HG02571 (cell line): ENCODE data around the gene TMEM178B.
A peak's percentile ranks its signal among the peaks of the same experiment; 100 is the strongest.

Experiments
- ATAC-seq: cut with Tn5 transposase; IDR thresholded peaks from one replicate; pipeline ENCODE4 v1.9.1; 2021; ENCODE audit warnings: mild to moderate bottlenecking, moderate library complexity; ENCODE audit not compliant: unreplicated experiment

TMEM178B gene

DNA sequence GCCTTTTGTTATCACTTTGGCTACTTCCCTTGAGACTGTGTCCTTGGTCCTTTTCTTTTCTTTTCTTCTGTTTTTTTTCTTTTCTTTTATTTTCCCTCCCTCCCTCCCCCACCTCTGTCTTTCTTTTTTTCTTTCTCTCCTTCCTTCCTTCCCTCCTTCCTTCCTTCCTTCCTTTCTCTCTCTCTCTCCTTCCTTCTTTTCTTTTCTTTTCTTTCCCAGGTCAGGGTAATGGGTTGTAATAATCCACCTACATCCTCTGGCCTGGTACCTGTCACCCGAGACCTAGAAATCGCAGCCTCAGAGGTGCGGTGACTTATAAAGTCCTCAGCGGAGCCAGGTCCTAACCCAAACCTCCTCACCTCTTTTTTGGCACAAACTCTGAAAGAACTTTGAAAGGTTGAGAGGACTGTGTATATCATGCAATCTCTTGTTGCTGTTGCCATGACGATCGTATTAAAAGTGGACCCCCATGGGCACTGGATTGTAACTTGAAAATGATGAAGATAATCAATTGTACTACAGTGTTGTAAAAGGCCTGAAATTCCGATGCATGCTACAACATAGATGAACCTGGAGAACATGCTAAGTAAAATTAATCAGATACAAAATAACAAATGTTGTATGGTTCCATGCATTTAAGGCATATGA lies 336.6 kb downstream of the TMEM178B start:
- ATAC-seq = no peak

DNA sequence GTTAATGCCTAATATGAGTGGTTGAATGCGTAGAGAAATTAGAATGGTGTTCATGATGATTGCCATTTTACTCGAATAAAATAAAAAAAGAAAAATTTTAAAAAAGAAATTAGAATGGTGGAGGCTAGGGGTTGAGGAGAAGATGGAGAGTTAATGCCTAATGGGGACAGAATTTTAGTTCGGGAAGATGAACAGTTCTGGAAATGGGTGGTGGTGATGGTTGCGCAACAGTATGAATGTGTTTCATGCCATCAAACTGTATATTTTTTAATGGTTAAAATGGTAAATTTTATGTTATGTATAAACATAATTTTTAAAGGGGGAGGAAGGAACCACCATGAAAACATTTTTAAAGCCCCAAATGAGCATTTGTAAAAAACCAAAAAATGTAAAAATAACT lies 337.3 kb downstream of the TMEM178B start:
- no peak for ATAC-seq

DNA sequence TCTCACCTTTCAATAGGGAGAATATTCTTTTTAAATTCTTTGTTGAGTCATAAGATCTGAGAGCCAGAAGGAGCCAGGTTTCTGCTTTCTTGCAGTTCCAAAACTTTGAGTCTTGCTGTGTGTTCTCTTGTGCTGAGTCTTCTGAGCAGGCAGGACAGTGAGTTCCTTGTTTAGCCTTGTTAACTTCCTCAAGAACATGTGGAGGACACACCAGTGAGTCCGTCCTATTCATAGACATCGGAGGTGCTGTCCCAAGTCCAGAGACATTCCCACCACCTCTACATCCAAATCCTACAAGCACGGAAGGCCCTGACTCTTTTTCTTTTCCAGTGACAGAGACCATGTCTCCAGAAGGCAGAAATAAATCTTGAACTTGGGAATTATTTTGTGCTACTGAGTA lies 342.1 kb downstream of the TMEM178B start:
- ATAC-seq = no peak

DNA sequence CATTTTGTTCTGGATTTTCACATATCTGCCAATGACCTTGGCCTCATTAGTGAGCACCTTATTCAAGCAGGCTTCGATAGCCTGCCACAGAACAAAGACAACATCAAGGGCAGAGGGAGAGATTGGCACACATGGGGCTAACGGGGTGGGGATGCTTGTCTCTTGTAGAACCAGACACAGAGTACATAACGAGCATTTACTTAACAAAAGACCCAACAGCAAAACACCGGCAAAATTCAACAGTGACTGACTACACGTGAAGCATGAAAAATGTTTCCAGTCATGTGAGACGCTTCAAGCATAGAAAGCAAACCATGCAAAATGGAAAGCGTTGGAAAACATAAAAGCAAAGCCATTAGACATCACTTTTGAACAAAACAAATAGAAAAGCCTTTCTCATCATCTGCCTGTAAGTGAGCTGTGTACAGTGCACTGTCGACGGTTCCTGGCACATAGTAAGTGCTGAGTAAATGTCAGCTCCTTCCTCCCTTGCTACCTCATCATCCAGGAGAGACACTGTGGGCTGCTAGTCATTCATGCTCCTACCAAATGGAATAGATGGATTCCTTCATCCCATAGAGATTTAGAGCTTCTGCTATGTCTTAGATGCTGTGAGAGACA lies 342.9 kb downstream of the TMEM178B start:
- no peak for ATAC-seq

DNA sequence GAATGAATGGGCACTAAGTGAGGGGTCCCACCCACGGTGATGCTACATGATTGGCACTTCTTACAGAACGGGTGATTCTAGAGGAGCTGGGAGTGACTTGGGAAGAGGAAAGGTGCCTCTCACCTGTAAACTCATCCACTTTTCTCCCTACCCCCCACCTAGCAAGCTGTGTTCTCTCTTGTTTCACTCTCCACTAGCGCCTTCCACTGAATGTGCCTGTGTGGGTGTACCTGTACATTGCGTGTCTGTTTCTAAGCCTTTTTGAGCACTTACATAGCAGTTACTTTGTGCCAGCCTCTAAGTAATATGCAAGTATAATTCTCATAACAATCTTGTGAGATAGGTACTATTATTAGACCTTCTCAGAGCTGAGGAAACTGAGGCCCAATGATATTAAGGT lies 343.6 kb downstream of the TMEM178B start:
- ATAC-seq = no peak

DNA sequence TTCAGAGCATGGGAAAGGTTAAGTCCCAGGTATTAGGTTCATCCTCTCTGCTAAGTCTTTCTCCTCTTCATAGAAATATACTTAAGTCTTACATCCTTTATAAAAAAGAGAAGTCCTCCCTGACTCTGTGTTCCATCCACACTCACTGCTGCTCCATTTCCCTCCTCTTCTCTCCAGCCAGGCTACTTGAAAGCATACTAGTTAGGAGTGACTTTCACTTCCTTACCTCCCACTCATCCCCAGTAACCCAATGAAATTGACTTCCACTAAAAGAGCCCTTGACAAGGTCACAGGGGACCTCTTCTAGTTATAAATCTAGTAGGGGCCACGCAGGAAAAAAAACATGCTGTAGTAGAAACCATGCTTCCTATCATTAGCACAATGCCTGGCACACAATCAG lies 344.2 kb downstream of the TMEM178B start:
- ATAC-seq = no peak

DNA sequence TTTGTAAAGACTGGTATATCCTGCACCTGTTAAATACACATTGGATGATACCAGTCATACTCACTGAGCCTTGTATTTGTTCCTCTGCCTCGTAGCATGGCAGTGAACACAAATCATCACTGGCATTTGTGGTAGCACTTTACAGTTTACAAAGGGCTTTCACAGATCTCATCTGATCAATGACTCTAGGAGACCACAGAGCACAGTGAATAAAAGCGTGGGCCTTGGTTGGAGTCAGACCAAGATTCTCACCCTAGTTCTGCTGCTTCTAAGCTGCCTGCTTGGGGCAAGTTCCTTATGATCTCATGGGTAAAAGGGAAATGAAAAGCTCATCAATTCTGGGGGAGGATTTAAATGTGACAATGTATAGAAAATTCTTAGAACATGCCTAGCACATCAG lies 347.4 kb downstream of the TMEM178B start:
- no peak for ATAC-seq

DNA sequence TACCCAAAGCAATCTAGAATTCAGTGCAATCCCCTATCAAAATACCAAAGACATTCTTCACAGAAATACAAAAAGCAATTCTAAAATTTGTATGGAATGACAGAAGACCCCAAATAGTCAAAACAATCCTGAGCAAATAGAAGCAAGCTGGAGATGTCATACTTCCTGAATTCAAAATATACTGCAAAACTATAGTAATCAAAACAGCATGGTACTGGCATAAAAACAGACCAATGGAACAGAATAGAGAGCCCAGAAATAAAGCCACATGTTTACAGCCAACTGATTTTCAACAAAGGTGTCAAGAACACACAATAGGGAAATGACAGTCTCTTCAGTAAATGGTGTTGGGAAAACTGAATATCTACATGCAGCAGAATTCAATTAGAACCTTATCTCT lies 353.3 kb downstream of the TMEM178B start:
- ATAC-seq = no peak

DNA sequence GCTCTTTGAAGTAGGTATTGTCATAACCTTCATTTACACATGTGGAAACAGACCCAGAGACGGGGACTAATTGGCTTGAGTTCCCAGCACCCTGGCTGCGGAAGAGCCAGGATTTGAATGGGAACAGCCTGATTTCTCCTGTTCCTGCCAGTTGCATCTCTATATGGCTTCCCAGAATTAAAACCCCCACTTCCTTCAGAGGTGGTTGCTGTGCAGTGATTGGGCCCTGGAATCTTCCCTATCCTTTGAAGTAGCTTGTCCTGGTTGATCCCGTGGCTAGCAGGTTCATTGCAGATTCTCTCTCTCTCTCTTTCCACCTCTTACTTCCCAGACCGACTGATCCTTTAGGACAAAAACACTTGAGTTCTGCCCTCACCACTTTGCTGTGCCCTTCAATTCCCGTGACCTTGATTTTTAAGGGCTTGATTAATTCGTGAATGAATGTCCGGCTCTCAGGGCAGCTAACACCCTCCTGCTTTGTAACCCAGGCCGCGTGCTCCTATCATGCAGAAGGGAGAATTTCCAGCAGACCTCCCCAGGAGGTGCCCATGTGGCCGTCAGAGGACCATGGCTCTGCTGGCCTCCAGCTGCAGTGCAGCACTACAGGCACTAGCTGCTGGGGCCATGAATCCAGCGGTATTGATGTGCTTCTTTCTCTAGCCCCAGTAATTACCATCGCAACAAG lies 356.7 kb downstream of the TMEM178B start:
- no peak for ATAC-seq

DNA sequence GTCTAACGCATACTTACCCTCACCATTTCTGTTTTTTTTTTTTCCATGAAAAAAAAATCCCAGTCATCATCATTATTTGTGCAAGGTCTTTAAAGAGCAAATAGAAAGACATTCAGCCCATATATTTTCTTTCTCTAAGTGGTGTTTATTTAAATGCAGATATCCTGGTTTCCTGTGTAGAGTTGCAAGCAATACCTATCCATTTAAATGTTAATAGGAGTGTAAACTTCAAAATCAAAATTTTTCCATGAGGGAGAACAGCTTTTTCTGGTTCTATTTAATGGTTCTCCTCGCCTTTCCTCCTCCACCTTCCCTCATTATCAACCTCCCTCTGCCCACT lies 357.2 kb downstream of the TMEM178B start:
- no peak for ATAC-seq

DNA sequence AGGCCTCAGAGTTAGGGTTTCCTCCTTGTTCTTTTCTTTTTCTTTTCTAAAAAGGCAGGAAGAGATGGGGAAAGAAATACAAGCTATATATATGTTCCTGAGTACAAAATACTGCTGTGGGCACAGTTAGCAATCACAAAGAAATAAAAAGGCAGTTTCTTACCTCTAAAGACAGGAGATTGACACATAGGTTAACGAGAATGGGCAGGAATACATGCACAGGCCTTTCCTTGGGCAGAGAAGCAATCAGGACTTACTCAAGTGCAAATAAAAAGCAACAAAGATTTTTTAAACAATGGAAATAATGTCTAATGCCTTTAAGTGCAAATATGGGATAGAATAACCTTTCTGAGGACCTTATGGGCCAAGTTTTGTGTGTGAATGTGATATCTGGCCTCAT lies 357.8 kb downstream of the TMEM178B start:
- ATAC-seq = no peak

DNA sequence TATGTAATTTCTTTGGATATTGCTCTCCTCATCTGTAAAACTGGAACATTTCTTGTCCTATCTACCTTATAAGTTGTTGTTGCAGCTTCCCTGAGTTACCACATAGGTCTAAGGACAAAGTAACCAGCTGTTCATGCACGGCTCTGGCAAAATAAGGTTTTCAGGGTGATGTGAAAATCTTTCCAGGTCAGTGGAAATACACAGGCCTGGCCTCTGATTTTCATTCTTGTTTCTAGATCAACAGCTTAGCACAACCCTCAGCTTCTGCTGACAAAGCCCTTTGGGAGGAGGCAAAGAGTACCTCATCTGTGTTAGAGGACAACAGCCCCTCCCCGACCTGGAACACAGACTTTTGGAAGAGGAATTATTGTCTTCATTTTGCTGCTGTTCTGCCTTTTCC lies 359.8 kb downstream of the TMEM178B start:
- ATAC-seq = no peak

DNA sequence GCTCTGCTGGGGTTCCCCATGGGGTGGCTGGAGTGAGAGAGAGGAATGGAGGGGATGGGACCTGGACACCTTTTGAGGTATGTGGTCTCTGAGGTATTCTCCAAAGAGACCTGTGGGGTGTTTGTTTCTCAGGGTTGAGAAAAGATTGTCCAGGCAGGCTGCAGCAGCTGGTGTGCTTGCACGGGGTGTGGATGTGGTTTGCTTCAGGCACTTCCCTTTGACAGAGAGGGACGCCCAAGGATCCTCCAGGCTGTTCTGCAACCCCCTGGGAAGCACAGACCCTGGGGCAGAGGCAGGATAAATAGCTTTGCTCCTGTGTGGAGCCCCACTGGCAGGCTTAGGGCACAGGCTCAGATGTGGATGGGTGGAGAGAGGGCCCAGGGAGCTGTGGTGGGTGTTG lies 362.3 kb downstream of the TMEM178B start:
- ATAC-seq = no peak

DNA sequence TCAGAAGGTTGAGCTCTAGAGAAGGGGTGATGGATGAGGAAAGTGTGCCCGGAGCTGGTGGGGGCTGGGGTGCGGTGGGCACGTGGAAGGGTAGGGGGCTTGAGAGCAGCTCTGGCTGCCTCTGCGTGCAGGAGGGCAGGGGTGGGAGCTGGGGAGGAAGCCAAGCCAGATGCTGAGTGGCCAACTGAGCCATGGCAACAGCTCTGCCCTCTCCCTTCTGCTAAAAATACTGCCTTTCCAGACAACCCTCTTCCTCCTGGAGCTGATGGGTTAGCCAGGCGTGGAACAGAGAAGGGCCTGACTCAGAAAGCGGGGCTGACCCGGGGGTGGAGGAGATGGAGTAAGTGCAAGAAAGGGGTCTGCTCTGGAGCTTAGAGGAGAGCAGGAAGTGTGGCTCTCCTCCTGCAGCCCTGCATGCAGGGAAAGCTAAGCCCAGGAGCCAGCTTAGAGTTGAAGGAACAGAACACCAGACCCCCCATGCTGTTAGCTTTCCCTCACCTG lies 362.8 kb downstream of the TMEM178B start:
- ATAC-seq = no peak

DNA sequence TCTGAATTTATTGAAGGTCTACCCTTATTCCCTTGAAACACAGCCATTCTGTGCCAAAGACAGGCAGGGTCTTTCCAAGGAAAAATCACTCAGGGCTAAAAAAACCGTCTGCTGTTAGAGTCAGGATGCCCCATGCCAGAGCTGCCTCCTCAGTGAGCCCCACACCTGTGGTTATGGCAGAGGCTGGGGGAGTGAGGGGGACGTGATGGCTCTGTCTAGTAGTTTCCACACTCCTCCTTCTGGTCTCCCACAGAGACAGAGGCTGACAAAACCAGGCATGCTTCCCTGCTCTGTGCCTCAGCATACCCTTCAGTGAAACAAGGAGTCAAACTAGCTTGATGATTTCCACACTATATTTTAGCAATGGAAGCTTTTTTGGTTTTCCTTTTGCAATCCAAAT lies 365.3 kb downstream of the TMEM178B start:
- ATAC-seq = no peak

DNA sequence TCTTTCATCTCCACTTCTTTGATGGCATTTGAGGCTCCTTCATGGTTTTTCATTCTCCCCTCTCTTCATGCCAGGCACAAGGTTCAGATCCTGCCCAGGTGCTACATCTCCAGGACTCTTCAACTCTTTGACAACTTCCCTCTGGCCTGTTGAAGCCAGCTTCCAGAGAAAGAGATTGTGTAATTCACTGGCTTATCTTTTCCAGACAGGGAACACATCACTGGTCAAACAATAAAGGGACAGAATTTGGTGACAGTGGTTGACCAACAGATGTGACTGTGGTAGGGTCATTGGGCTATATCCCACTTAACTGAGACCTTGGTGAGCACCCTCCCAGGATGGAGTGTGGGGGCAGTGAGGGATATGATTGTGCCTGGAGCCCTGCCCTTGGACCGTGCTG lies 365.9 kb downstream of the TMEM178B start:
- no peak for ATAC-seq

DNA sequence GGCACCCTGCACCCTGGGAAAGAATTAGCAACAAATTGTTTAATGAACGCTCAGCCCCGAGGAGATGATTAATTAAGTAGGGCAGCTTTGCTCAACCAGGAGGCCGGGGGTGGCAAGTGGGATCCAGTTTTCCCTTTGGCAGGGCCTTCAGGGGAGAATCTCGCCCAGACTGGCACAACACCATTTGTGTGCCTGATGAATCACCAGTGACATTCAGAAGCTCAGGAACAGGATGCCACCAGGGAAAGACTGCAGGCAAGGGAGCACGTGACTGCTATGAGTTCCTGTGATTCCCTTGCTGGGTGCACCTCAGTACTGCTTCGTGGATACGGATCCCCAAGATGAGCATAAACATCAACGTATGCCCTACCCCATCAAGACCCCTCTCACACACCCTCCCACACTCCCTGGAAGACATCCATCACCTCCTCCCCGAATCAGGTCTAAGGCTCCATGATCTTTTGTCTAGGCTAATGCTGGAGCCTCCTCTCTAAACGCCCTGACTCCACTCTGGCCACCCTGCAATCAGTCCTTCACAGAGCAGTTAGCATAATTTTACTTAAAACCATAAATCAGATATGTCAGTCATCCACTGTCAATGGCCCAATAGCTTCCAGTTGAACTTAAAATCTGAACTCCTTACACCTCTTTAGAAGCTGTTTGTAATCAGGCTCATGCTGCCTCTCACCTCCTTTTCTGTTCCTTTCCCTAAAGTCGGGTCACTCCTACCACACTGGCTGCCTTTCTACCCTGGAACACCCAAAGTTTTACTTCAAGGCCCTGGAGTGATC lies 368.2 kb downstream of the TMEM178B start:
- no peak for ATAC-seq

DNA sequence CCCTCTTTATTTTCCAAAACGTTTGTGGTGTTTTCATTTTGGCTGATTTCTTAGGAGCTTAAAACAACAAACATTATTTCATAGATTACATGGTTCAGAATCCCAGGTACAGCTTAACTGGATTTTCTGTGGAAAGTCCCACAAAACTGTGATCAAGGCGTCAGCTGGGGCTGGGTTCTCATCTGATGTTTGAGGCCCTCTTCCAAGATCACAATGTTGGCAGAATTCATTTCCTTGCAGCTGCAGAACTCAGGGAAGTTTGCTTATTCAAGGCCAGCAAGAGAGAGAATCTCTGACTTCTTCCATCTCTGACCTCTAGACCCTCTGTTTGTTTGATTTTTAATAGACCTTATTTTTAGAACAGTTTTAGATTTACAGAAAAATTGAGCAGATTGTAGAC lies 368.9 kb downstream of the TMEM178B start:
- ATAC-seq = no peak

DNA sequence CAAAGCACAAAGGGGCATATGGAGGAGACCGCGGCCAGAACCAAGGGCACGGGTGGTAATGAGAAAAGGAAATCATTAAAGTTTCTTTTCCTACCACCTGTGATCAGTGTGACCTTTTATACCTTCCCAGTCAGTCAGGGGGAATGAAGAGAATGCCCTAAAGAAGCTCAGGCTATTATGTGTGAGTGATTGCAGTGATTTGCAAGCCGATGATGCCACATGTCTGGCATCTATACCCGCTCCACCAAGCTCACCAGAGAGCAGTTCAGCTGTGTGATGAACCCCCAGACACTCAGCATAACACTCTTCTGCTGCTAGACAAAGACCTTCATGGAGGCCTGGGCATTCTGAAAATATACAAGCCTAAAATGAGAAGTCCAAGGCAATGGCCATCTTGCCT lies 371.1 kb downstream of the TMEM178B start:
- no peak for ATAC-seq

DNA sequence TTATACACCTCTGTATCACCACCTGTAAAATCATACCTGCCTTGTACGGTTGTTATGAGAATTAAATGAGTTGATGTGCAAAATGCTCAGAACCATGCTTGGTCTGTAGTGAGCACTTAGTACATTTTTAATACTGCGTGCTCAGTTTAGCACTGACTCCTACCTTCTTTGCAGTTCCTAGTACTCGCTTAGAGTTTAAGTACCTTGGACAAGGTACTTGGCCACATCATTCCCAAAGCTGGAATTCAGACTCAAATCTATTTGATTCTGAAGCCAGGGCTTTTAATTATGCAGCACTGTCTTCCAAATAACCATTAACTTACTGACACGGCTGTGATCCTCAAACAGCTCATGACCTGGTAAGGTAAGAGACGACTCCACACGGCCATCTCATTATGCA lies 377.4 kb downstream of the TMEM178B start:
- ATAC-seq = no peak

DNA sequence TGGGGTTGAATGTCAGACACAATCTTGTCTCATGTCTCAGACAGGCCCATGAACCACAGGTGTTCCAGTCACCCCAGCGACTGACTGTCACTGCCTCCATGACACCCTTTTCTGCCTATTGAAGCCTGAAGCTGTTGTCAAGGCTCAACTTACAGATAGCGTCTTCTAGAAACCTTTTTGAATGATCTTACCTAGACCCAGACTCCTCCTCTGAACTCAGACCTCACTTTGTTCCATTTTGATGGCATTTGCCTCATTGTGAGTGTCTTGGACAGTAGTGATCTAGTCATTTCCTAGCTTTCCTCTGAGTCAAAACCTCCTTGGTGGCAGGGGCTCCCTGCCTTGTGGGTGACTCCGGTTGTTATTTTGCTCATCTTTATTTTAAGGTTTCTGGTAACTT lies 379.0 kb downstream of the TMEM178B start:
- ATAC-seq = peak; percentile 77

DNA sequence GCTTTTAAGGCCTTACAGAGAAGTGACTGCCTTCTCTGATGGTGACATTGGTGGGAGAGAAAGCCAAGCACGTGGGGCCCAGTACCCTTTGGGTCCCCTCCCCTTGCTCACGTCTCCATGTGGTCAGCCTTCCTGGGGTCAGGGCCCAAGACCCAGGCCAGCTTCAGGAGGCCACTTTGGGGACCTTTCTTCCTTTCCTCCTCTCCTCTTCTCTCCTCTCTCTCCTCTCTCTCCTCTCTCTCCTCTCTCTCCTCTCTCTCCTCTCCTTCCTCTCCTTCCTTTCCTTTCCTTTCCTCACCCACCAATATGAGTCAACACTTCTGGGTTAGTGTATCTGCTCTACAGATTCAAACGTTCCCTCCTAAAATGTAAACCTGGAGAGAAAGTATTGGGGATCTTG lies 380.5 kb downstream of the TMEM178B start:
- no peak for ATAC-seq
